ENCODE measurements around the gene PXDN. TPM values are rescaled to one million over a fixed set of nuclear protein-coding genes. Genes with fewer than 3 reads are reported as not detected.
A peak's percentile ranks its signal among the peaks of the same experiment; 100 is the strongest.

PXDN gene
- total RNA-seq, 6 experiments from 2014 or later, result 283 to 403 (median 323) TPM

DNA sequence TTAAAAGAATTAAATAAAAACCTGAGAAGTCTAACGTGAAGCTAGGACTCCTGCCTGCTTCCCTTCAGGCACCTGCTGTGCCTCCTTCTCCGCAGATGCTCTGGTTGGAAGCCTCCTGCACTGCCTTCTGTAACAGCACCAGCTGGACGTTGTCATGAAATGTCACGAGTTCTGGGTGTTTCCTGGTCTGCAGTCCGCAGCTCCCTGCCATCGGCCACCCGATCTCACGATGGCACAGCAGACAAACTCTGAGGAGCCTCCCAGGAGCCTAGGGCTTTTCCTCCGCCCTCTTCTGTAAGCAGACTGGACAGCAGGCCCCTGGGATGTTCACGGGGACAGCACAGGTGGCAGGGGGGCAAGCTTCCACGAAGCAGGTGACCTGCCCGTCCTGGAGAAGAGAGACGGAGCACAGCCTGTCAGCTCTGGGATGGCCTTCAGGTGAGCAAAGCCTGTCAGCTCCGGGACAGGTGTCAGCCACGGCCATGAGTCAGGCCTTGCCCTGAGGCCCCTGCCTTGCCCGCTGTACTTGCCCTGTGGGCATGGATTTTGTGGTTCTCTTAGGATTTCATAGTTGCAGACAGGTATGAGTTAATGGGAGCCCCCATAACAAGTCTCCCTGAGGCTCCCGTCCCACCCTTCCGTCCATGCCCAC lies 110.3 kb downstream of the PXDN start:
- peaks cover 65% of the 10 kb centered on the region for H3K36me3 Mint-ChIP-seq (ENCODE audit: low read depth)

DNA sequence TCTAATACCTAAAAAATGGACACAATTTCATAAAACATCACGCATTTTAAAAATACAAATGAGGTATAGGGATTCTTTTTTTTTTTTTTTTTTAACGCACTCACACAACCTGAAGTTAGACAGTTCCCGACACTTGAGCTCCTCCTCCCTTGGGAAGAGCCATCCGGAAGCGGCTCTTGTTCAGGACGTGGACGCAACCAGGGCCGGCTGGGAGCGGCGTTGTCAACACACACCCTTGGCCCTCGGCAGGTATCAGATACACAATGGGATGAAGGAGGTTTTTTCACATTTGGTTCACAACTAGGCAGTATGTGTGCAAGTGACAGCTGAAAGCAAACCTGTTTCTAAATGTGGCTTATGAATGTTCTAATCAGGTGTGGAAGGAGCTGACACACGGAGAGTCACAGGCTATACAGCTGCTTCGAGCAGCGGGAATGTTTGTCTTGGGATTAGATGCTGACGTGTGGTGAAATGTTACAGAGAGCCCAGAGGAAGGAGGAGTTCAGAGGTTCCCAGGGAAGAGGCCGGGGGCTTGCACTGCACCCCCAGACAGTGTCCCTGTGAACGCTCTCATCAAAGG lies 111.1 kb downstream of the PXDN start:
- Mint-ChIP-seq H3K36me3 (ENCODE audit: low read depth) (peaks cover 70% of the 10 kb centered on the region), H3K4me1 (ENCODE audit: low read depth) (peaks cover 30% of the 10 kb centered on the region), H3K27me3 (ENCODE audit: insufficient read depth) (peaks cover 6% of the 10 kb centered on the region), H3K4me3 (no peak overlapping the region; the same call in 1 of the 2 replicates), H3K27ac (no peak overlapping the region), H3K9me3 (no peaks in the 10 kb centered on the region)
- no peak for DNase-seq
- TF ChIP-seq, protein P1, sequence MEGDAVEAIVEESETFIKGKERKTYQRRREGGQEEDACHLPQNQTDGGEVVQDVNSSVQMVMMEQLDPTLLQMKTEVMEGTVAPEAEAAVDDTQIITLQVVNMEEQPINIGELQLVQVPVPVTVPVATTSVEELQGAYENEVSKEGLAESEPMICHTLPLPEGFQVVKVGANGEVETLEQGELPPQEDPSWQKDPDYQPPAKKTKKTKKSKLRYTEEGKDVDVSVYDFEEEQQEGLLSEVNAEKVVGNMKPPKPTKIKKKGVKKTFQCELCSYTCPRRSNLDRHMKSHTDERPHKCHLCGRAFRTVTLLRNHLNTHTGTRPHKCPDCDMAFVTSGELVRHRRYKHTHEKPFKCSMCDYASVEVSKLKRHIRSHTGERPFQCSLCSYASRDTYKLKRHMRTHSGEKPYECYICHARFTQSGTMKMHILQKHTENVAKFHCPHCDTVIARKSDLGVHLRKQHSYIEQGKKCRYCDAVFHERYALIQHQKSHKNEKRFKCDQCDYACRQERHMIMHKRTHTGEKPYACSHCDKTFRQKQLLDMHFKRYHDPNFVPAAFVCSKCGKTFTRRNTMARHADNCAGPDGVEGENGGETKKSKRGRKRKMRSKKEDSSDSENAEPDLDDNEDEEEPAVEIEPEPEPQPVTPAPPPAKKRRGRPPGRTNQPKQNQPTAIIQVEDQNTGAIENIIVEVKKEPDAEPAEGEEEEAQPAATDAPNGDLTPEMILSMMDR (IDR thresholded peaks at IDR 0.05), result no peak

More for the DNA sequence above, 110.3 kb downstream of the PXDN start:
- no peak overlapping the region for H3K27ac Mint-ChIP-seq
- H3K27me3 Mint-ChIP-seq (ENCODE audit: insufficient read depth), result peaks cover 6% of the 10 kb centered on the region
- no peak overlapping the region for H3K4me3 Mint-ChIP-seq
- TF ChIP-seq, protein P1 (IDR thresholded peaks at IDR 0.05), result no peak
- peaks cover 25% of the 10 kb centered on the region for H3K4me1 Mint-ChIP-seq (ENCODE audit: low read depth)
- no peak for DNase-seq
- no peaks in the 10 kb centered on the region for H3K9me3 Mint-ChIP-seq

DNA sequence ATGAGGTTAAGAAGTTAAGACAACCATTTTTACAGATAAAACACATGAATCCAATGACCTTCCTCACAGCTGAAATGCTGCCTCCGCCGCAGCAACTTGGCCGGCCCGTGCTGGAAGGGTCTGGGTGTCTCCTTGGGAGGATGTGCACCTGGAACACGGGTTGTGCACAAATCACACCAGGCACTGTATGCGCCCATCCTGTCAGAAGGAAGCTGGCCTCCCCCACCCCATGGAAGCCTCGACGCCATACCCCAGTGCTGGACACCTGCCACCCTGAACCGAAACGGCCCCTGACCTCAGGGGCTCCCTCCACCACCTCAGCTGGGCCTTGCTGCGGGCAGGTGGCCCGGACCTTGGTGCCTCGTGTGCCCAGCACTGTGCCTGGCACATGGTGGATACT lies 111.8 kb downstream of the PXDN start:
- Mint-ChIP-seq H3K27ac (peak overlapping the region; percentile 70; the same call in 1 of the 2 replicates), H3K4me1 (ENCODE audit: low read depth) (peaks cover 34% of the 10 kb centered on the region), H3K9me3 (no peaks in the 10 kb centered on the region), H3K36me3 (ENCODE audit: low read depth) (peaks cover 66% of the 10 kb centered on the region), H3K4me3 (no peak overlapping the region; the same call in 1 of the 2 replicates), H3K27me3 (ENCODE audit: insufficient read depth) (peaks cover 3% of the 10 kb centered on the region)
- TF ChIP-seq, protein P1 (IDR thresholded peaks at IDR 0.05), result no peak
- no peak for DNase-seq

DNA sequence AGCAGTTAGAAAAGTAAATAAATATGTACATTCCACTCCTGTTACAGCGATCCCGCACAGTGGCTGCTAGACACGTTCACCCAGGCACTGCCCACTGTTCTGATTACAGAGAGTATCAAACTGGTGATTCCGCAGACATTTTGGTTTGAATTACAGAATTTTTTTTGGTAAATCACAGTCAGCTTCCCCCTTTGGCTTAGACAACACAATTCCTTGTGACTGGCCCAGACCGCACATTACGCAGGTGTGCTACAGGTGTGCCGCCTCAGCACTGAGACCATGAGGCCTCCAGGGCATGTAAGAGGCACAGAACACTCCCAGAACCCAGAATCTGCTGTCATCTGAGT lies 112.3 kb downstream of the PXDN start:
- Mint-ChIP-seq H3K36me3 (ENCODE audit: low read depth) (peaks cover 66% of the 10 kb centered on the region), H3K4me1 (ENCODE audit: low read depth) (peaks cover 40% of the 10 kb centered on the region), H3K4me3 (peak overlapping the region; percentile 51; the same call in 1 of the 2 replicates), H3K27ac (peak overlapping the region; percentile 70), H3K27me3 (ENCODE audit: insufficient read depth) (peaks cover 3% of the 10 kb centered on the region), H3K9me3 (no peaks in the 10 kb centered on the region)
- TF ChIP-seq, protein P1 (IDR thresholded peaks at IDR 0.05), result no peak
- peak; percentile 57 for DNase-seq

DNA sequence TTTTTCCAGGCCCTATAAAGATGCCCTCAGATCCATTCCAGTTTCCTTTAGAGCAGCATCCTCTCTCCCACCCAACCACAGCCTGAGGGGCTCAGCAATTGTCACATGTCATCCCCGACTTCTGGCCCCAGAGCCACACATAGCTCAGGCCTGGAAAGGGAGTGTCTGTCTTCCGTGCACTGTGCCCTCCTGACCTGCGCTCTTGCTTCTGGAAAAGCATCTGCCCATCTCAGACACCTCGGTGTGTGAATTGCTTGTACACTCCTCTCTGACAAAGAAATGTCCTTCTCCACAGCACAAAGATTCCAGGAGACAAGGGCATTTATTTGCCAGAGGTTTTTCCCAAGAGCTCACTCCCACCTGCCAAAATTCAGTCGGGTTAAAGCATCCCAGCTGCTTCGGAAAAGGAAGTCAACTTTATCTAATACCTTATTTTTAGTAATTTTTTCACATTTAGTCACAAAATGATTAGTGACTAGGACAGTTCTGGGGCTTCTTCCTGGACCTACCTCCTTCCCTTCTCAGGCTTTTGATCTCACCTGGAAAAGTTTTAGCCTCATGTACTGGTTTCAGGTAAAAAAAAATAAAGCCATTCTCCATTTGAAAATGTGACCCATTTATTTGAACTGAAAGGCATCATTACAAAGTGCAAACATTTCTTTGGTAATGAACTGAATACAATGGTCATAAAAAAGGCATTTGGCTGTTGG lies 112.9 kb downstream of the PXDN start:
- Mint-ChIP-seq H3K4me3 (no peak overlapping the region), H3K27ac (peak overlapping the region; percentile 70; the same call in 1 of the 2 replicates), H3K9me3 (no peaks in the 10 kb centered on the region), H3K27me3 (ENCODE audit: insufficient read depth) (peaks cover 3% of the 10 kb centered on the region), H3K36me3 (ENCODE audit: low read depth) (peaks cover 65% of the 10 kb centered on the region), H3K4me1 (ENCODE audit: low read depth) (peaks cover 42% of the 10 kb centered on the region)
- DNase-seq, result no peak
- TF ChIP-seq, protein P1 (IDR thresholded peaks at IDR 0.05), result no peak

Data from HFFc6 (cell line).